Measurements from ENCODE around the gene R3HDM1. TPM values are rescaled to one million over a fixed set of nuclear protein-coding genes. Genes with fewer than 3 reads are reported as not detected.

Gene R3HDM1
- total RNA-seq, result 13.2 and 19.3 TPM in 2 replicates

DNA sequence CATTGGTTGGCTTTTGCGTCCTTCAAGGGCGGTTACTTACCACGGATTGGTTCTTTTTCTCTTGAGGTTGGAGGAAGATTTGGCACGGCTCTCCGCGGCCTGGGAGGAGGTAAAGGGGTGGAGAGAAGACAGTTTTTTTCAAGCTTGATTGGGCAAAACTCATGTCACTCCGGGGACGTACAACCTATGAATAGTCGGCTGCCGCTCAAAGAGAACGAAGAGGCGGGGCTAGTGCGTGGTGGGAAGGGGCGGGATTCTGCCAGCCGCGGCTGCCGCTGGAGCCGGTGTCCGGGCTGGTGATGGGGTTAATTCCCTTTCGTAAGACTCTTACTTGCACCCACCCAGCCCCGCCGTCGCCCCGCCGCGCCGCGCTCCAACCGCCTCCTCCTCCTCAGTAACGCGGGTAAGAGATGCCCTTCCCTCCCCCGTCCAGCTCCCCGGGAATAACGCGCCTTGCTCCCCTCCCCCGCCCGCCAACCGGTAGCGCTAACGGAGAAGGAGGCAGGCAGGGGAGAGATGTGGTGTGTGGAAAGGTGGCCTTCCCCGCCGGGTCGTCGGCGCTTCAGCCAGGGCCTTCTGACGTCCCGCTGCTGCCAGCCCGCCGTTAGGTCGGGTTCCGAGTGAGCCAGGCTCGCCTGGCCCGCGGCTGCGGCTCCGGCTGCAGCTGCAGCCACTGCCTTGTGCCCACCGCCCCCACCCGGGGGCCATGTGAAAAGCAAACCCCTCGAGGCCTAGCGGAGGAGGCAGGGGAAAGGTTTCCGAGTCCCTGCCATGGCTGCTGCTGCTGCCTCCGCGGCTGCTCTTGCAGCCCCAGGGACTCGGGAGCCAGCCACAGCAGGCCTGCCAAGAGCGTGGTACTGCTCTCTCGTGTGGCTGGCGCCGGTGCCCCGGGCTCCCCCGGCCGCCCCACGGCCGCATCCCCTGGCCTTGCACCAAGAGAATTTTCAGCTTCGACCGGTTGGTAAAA, at the start of gene R3HDM1:
Gene R3HDM1 (plus strand): TSS at position 254 of the 967 bp plus-strand sequence. CDS start 73,362 bp downstream, outside the sequence.

DNA sequence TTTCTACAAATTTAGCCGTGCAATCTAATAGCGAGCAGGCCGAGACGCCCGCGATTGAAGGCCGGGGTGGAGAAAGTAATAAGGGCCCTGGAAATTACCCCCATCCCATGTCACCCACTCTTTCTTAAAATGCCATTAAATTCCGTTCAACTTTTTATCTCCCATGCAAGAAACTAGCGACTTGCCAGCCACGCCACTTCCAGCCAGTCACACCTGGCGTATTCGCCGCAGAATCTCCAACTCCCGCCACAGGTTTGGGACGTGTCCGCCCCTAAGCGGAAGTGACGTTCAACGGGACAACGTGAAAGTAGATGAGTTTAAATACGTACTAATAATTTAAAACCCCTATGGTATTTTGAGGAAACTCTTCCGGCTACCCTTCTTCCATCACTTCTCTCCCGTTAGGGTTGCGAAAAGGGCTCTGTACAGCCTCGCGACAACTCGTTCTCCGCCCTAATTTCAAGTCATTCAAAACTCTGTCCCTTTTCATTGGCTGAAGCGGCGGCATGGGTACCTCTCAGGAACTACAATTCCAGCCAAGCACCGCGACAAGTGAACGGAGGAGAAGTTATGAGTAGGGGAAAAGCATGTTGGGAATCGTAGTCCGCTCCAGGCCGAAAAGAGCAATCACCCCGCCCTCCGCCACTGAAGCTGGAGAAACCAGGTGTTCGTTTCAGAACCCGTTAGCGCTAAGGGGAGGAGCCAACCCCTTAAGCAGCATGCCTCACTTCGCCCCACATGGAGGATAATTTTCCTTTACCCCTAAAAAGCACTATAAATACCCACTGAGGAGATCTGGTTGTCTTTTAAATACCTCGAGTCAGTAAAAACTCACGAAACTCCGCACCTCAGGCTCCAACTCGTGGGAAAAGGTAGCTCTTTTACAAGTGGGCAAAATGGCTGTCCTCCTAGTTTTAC, 712 bp upstream of the R3HDM1 start, which contains the start of gene ZRANB3:
Gene ZRANB3 (minus strand): TSS at position 906 of the 918 bp plus-strand sequence.

DNA sequence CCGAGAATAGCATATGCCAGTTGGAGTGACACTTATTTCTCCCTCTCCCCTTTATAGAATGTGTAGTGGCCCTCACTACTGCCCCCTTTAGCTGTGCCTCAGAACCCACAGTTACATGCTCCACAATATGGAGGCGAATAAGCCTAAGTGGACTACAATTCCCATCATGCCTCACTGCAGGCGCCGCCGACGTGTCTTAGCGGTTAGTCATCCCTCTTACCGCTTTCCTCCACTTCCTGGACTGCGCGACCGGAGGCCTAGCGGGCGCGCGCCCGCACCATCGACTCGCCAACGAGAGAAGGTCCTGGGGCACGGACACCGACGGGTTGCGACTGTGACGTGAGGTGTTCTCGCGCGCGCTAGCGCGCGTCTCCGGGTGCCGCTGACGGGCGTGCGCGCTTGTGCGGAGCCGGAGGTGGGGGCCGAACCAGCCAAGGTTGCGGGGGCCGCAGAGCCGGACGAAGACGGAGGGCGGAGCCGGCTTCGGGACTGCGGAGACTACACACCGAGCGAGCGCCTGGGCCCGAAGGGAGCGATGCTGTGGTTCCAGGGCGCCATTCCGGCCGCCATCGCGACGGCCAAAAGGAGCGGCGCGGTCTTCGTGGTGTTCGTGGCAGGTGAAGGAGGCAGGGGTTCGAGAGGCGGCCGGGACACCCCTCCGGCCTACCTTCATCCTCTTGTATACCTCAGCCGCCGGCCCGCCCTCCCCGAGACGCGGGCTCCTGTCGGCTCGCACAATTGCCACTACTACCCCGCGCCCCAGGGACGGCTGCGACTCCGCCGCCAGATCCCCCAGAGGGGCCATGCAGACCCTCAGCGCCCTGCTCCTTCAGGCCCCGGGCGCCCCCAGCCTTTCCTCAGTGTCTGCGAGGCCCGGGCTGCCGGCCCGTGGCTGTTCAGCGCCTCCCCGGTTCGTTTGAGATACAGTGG, 210.4 kb downstream of the R3HDM1 start, which contains the start of gene UBXN4:
Gene UBXN4 (plus strand): TSS at position 461 of the 930 bp plus-strand sequence. CDS start 75 bp downstream, at position 536.

Other genes with a start within 250 kb of the R3HDM1 start
- 6.7 and 9.0 TPM in 2 replicates for gene ZRANB3, start 266 bp upstream of the R3HDM1 start, total RNA-seq
- gene UBXN4, start 210.4 kb downstream of the R3HDM1 start, total RNA-seq, result 41.9 and 55.8 TPM in 2 replicates